OCI-LY3 (cell line): Measurements from ENCODE around the gene QKI.

ENCODE experiments used
- CTCF ChIP-seq: fragments of 200-600, 300-600 bp; sonication (generic); IDR thresholded peaks from 2 replicates; pipeline ENCODE4 v1.5.1; 2014; ENCODE audit warnings: antibody characterized with exemption, low read length, low read depth
- EZH2phosphoT487 ChIP-seq: fragments of 200-600 bp; shearing (Covaris generic); IDR thresholded peaks from 2 replicates; pipeline ENCODE4 v1.6.1; 2018; ENCODE audit warnings: antibody characterized with exemption, mixed run types, low read depth

GRCh38 chr6:163468738-163469137, 54.2 kb downstream of the QKI start:
- TF ChIP-seq CTCF, result no peak
- no peak for TF ChIP-seq EZH2phosphoT487
